HG03432 (cell line): ENCODE results near the gene CYP27A1.
A peak's percentile ranks its signal among the peaks of the same experiment; 100 is the strongest.
"Not testable (repeated sequence)": the region's sequence is repeated elsewhere in the genome, so short reads cannot be mapped to it uniquely, and the experiment has no call there.

Experiments used
- ATAC-seq: cut with Tn5 transposase; IDR thresholded peaks from one replicate; pipeline ENCODE4 v1.9.1; 2021; ENCODE audit warnings: mild to moderate bottlenecking, moderate library complexity; ENCODE audit not compliant: unreplicated experiment

Gene CYP27A1

DNA sequence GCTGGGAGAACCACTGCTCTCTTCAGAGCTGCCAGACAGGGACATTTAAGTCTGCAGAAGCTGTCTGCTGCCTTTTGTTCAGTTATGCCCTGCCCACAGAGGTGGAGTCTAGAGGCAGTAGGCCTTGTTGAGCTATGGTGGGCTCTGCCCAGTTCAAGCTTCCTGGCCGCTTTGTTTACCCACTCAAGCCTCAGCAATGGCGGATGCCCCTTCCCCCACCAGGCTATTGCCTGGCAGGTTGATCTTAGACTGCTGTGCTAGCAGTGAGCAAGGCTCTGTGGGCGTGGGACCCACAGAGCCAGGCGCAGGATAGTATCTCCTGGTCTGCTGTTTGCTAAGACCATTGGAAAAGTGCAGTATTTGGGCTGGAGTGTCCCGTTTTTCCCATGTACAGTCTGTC lies 9.2 kb upstream of the CYP27A1 start:
- not testable (repeated sequence) for ATAC-seq

DNA sequence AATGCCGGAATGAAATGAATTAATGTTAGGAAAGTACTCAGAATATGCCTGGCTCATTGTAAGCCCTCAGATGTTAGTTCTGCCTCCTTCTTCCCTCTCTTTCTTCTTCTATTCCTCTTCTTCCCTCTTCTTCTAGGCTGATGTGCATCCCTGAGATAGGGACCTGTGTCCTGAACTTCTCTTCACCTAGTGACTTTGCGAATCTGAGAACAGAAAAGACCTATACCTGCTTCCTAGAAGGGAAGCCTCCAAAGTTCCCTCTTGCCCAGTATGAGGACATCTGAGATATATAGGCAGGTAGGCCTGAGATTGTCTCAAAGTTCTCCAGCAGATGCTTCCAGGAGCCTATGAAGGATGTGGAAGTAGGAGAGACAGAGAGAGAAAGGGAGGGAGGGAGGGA lies 8.1 kb upstream of the CYP27A1 start:
- ATAC-seq: no peak

DNA sequence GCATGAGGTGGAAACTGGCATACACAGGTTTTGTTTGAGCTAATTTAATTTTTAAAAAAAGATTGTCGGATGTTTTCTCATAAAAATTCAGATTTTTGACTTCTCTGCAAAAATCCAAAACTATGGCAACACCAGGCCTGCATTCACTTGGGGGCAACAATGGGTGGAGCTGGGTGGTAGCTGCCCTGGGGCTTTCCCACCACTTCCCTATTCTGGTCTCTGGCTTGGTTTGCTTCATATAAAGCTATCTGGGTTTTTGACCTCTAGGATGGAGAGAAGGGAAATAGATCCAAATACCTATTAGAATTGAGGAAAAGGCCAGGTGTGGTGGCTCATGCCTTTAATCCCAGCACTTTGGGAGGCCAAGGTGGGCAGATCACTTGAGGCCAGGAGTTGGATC lies 5.5 kb upstream of the CYP27A1 start:
- ATAC-seq: no peak

DNA sequence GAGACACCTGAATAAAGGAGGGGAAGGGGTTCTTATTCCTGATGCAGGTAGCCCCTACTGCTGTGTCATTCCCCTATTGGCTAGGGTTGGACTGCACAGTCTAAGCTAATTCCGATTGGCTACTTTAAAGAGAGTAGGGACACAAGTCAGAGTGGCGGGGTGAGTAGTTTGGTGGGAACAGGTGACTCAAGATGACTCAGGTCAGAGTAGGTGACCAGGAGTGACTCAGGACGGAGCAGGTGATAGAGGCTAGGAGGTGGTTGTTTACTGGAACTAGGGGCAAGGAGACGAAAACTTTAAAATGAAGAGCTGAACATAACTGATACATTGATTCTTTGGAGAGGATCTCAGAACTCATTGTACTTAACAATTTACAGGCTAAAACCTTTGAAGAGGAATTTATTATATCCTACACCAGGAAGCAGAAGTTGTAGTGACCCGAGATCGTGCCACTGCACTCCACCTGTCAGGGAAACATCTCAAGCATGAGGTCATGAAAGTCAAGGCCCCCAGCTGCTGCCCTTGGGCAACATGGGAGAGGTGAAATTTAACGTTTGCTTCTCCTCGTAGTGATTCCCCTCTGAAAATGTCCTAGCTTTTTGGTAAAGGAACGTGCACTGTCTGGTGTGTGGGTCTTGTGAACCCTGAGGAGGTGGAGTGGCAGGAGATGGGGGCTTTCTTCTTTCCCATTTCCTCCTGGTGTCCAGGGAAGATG lies 4.5 kb upstream of the CYP27A1 start:
- ATAC-seq: no peak

DNA sequence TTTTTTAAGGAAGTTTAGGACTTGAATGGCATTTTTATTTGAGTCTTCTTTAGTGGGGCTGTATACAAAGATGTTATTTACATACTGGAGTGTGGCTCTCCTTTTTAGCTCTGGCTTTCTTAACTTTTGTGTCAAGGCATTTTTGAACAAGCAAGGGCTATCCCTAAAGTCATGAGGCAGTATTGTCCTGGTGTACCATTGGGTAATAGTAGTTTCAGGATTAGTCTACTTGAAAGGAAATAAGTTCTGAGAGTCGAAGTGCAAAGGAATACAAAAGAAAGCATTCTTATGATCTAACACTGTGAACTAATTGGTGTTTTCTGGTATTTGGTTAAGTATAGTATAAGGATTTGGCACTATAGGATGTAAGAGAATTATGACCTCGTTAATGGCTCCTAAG lies 1.9 kb upstream of the CYP27A1 start:
- ATAC-seq: peak; percentile 42

DNA sequence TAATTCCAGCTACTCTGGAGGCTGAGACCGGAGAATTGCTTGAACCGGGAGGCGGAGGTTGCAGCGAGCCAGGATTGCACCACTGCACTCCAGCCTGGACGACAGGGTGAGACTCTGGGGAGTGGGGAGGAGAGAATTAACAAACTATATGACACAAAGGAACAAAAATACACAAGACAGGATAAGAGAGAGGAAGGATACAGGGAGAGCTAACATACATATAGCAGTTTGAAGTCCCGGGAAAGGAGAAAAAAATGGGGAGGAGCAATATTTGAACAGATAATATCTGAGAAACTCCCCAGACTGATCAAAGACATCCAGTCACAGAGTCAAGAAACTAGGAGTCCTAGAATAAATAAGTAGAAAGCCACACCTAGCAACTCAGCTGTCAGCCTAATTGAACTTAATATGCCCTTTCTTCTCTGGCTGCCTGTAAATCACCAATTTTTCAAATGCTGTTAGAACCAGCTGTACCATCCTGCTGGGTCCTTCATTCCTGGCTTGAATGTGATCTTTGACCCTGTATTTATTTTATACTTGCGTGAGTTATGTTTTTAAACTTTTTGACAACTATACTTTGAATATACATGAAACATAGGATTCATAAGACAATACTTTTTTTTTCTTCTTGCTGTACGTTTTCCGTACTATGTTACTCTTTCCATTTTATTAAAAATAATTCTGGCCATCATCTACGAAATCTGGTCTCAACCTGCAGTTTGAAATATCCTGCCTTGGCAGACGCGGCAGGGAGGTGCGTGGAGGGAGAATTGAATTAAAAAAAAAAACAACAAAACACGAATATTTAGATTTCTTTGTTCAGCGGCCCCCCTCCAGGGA lies 876 bp upstream of the CYP27A1 start:
- no peak for ATAC-seq

DNA sequence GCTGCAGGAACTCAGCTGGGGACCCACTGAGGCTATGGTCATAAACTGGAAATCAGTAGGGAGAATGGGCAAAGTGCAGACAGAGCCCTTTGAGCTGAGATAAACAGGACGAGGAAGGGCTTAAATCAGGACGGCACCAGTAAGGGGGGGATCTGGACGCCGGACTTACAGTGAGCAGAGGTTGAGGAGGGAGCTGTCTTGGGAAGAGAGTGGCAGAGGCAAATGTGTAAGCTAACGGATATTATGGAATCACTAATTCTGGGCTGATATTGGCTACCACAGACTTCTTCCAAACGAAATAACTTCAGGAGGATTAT lies 539 bp downstream of the CYP27A1 start:
- ATAC-seq: no peak

DNA sequence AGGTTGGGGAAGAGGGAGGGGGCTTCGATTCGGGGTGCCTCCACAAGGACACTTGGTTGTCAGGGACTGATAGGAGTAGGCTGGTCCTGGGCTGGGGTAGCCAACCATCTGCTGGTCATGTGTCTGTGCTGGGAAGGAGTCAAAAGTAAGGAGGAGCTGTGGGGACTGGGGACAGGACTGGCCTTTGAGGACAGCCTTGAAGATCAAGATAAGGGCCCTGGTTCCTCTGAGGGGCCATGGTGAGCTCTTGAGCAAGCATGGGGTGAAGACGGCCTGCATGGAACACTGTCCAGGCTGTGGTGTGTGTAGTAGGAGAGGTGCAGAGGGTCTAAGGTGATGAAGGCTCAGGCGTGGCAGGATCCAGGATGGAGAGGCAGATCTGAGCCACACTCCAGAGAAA lies 1.7 kb downstream of the CYP27A1 start:
- ATAC-seq: no peak

DNA sequence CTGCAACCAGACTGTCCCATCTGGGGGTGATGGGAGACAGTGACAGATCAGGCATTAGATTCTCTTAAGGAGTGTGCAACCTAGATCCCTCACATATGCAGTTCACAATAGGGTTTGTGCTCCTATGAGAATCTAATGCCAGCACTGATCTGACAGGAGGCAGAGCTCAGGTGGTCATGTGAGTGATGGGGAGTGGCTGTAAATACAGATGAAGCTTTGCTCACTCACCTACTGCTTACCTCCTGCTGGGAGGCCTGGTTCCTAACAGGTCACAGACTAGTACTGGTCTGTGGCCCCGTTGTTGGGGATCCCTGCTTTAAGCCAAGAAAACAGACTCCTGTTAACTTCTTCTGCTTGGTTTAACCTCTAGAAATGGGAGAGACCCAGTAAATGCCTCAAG lies 3.2 kb downstream of the CYP27A1 start:
- no peak for ATAC-seq

DNA sequence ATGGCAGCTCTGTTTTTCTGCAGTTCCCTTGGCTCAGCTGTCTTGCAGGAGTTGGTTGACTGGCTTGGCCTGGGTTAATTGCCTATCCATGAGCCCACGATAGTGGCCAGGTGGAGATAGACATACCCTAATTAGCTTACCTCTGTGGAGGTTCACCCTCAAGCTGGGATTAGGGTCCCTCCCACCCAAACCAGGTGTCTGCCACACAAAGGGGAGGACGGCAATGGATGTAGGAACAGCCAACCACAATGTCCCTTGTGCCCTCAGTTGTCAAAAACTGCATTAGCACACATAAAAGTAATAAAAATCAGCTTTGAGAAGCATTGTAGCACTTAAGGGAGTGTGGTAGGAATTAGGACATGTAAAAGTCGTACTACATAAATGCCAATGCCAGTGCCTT lies 4.2 kb downstream of the CYP27A1 start:
- no peak for ATAC-seq

DNA sequence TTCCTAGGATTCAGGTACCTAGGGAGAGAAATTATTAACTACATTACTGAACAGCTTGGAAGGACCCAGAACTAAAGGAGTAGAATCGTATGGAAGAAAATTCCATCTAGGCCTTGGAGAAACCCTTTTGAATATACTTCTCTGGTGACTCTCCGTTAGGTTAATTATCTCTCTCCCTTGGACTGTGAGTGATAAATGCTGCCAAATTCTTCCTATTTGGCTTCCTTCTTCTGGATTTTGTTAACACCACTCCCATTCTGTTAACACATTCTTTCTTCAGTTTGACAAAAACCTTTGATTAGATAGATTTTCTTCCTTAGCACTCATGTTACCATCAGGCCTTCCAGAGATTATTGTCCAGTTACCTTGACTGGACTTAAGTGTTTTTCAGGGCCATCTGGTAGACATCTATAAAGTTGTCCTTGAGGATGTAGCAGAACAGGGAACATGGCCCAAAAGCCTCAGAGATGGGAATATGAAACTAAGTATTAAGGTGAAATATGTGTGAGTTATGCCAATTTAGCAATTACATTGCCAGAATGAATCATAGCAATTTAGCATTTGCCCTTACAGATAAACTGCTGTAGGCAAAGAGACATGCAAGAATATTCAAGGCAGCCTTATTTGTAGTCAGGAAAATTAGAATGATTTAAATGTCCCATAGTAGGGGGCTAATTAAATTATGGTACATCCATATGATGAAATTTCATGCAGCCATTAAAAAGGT lies 6.7 kb downstream of the CYP27A1 start:
- ATAC-seq: no peak

DNA sequence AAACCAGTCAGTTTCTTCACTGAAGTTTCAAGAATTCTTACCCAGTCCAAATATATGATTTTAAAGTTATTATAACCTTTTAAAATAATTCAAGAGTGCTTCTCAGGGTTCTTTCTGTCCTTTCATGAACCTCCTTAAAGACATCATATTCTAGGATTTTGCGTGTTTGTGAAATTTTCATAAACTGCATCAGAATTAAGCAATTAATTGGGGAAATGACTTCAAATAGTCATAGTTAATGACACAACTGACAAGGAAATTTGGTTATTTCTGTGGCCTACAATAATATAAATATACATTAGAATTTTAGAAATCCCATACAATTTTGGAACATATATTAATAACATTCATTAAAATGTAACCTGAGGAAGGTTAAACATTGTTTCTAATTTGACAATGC lies 10.5 kb downstream of the CYP27A1 start:
- ATAC-seq: no peak

DNA sequence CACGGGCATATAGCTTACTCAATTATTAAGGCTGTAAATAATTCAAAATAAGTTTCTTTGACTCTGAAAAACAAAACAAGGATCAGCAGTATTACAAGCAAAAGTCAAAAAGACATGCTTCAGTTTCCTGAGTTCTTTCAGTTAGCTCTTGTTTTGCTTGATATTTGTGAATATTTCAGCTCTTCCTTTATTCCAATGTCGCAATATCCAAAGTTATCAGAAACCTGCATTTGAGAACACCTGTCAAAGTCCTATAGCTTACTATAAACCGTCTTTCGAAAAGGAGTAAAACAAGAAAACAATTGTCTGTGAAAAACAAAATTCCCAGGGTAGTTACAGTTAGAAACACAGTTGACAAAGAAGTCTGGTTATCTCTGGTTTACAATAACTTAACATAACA lies 14.7 kb downstream of the CYP27A1 start:
- no peak for ATAC-seq

DNA sequence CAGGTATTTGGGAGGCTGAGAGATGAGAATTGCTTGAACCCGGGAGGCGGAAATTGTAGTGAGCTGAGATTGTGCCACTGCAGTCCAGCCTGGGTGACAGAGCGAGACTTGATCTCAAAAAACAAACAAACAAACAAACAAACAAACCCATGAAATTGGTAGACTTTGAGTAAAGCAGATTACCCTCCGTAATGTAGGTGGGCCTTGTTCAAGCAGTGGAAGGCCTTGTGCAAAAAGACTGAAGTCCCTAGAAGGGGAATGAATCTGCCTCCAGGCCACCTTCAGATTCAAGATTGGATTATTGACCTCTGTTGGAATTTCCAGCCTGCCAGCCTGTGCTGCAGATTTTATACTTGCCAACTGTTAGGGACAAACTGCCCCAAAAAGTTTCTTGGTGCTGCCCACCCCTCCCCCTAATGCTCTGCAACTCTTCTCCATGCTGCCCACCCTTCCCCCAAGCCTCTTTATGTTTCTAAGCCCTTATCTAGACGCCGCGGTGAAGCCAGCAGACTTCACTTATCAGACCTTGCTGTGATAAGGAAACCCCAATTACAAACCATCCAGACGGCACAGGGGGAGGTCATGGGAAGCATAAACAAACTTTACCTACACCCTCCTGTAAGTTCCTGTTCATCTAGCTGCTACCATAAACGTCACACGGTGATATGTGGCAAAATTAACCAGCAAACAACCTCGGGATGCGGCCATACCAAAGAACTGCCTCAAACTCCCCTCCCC lies 17.0 kb downstream of the CYP27A1 start:
- ATAC-seq: no peak

DNA sequence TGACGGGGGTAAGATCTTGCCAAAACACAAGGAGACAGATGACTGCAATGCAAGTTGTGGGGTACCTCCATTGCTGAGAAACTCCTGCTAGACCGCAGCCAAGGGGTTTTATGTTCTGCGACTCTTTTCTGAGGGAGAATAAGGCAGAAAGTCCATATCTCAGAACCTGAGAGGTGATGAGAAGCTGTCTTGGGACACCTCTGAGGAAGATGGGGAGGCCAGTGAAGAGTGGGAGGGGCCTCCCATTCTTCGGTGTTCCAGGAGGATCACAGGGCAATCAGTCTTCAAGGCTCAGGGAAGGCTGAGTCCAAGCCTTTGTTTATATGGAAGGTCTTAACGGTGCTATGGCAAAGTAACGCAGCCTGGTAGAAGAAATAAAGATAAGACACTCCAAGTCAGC lies 18.0 kb downstream of the CYP27A1 start:
- no peak for ATAC-seq

DNA sequence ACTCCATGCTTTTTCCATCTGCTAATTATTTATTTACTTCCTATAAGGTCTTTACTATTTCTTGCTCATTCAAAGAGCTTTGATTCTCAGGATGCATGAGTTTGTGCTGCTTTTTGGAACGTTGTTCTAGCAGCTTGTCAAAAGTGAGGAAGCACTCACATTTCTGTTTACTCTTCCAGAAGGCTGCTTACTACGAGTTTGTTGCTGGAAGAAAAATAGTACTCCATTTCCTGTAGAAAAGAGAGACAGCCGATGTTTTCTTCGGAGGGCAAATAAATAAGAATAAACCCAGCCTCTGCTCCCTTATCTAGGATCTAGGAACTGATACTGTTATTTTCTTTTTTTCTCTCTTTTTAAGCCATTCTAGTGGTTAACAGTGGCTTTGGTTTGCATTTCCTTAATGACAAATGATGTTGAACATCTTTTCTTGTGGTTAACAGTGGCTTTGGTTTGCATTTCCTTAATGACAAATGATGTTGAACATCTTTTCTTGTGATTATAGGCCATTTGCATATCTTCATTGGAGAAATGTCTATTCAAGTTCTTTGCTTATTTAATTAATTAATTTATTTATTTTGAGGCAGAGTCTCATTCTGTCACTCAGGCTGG lies 20.5 kb downstream of the CYP27A1 start:
- ATAC-seq: no peak

DNA sequence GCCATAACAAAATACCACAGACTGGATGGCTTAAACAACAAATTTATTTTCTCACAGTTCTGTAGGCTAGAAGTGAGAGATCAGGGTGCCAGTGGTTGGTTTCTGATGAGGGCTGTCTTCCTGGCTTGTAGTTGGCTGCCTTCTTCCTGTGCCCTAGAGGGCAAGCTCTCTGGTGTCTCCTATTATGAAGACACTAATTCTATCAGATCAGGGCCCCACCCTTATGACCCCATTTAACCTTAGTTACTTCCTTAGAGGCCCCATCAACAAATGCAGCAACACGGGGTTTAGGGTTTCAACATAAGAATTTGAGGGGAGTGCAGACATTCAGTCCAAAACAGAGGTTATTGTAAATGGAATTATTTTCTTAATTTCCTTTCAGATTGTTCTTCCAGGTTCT lies 22.9 kb downstream of the CYP27A1 start:
- no peak for ATAC-seq

DNA sequence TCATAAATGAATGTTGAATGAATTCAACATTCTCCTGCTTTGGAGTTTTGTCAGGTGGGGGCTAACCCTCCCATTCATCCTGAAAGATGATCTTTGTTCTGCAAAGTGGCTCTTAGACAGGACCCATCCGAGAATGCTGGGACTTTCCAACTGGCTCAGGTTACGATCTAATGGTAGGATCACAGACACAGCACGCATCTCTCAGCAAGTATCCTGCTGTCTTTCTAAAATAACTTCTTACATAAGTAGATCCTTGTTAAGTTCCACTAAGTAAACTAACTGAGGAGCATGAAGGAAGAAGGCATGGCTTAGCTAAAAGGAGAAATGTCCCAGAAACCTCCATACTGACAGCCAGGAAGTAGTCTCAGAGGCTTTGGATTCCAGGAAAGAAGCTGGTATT lies 23.7 kb downstream of the CYP27A1 start:
- ATAC-seq: no peak

DNA sequence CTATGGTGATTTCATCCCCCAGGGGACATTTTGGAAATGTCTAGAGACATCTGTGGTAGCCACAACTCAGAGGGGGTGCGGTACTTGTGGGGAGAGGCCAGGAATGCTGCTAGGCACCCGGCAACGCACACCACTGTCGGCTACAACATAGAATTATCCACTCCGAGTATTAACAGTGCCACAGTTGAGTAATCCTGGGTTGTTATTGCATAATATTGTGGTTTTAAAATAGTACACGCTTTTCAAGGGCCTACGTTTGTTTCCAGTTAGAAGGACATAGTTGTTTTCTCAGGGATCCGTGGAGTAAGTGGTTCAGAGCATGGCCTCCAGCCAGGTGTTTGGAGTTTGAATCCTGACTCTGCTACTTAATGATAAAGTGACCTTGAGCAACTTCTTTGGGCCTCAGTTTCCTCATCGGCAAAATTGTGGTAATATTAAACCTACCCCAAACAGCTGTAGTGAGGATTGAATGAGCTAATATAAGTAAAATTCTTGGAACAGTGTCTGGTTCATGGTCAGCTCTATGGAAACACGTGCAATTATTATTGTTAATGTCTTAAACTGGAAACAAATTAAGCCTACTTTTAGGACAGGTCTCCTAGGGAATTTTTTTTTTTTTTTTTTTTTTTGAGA lies 24.5 kb downstream of the CYP27A1 start:
- ATAC-seq: peak; percentile 58

DNA sequence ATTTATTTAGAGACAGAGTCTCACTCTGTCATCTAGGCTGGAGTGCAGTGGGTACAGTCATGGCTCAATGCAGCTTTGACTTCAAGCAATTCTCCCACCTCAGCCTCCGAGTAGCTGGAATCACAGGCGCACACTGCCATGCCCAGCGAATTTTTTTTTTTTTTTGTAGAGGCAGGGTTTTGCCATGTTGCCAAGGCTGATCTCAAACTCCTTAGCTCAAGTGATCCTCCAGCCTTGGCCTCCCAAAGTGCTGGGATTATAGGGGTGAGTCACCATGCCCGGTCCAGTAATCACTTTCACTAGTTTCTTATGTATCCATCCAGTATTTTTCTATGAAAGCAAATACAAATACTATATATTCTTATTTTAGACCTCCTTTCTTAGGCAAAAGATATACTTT lies 25.7 kb downstream of the CYP27A1 start:
- ATAC-seq: no peak
